HTR-8/SVneo (cell line): Measurements from ENCODE around the gene PDE4B.
"Not testable (repeated sequence)": the region's sequence is repeated elsewhere in the genome, so short reads cannot be mapped to it uniquely, and the experiment has no call there.

Source experiments
- DNase-seq: peaks from one replicate; pipeline ENCODE4 v3.0.0; 2011; ENCODE audit warnings: low spot score, mixed read lengths; ENCODE audit not compliant: insufficient read length
- FAIRE-seq: peaks from 2 replicates; lab custom pipeline; 2011; peaks lifted over from hg19 to GRCh38; lab: Jason Lieb, UNC

The PDE4B gene

DNA sequence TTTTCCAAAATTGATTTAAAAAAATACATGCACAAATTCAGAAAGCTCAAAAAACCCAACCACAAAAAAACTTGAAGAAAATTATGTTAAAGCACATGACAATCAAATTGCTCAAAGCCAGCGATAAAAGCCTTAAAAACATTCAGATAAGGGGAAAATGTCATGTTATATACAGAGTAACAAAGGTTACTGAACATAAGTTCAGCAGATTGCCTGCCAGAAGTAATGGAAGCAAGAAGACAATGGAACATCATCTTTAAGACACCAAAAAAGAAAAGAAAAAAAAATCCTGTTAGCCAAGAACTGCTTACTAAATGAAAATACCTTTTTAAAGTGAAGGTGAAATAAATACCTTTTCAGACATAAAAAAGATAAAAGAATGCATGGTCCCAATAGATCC lies 594.0 kb downstream of the PDE4B start:
- no peak for DNase-seq
- no peak for FAIRE-seq

GRCh38 chr1:66388913-66389312 lies 596.2 kb downstream of the PDE4B start:
- FAIRE-seq (no peak), DNase-seq (no peak)

GRCh38 chr1:66393586-66394287 lies 601.0 kb downstream of the PDE4B start:
- FAIRE-seq (no peak), DNase-seq (no peak)

DNA sequence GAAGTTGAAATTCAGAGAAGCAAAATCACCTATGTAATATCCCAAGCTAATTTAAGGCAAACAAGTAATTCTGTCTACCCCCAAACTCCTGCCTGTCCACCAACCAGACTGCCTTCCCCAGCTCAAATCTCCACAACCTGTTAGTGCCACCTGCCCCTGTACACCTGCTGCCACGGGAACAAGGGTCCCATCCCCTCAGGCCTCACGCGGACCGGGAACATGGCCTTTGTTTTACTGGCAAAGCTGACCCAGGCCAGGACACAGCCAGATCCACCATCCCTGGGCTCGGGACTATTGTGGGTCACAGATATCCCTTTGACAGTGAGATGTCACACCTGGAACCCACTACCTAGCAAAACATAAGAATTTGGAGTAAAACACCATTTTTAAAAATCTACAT lies 601.9 kb downstream of the PDE4B start:
- DNase-seq (no peak), FAIRE-seq (no peak)

- DNase-seq: no peak
- FAIRE-seq: no peak
Observed at GRCh38 chr1:66395202-66396061, 602.7 kb downstream of the PDE4B start.

DNA sequence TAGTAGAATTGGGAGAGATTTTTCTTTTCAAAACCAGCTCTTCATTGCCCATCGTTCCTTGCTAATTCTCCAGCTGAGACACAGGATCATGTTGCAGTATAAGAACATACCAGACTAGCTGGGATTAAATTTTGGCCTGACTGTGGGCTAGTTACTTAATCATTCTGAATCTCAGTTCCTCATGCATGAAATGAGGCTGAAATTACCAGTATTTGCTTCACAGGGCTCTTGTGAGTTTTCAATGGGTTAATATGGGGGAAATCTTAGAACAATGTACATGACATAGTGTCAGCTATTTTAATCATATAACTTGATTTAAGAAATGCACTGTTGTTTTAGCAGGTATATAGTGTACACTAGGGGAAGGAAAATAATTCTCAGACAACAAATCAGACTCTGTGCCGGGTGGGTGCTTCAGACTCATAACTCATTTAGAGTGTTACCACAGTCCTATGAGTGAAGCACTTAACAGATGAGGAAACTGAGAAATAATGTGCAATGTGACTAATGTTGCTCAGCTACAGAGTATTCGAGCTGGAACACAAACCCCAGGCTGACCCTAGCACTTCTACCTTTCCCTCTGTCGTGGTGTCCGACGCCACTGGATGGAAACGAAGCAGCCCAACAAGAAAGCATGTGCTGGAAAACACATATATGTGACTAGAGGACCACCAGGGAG lies 603.7 kb downstream of the PDE4B start:
- FAIRE-seq (no peak), DNase-seq (no peak)

GRCh38 chr1:66397192-66397591 lies 604.5 kb downstream of the PDE4B start:
- no peak for FAIRE-seq
- DNase-seq: no peak

DNA sequence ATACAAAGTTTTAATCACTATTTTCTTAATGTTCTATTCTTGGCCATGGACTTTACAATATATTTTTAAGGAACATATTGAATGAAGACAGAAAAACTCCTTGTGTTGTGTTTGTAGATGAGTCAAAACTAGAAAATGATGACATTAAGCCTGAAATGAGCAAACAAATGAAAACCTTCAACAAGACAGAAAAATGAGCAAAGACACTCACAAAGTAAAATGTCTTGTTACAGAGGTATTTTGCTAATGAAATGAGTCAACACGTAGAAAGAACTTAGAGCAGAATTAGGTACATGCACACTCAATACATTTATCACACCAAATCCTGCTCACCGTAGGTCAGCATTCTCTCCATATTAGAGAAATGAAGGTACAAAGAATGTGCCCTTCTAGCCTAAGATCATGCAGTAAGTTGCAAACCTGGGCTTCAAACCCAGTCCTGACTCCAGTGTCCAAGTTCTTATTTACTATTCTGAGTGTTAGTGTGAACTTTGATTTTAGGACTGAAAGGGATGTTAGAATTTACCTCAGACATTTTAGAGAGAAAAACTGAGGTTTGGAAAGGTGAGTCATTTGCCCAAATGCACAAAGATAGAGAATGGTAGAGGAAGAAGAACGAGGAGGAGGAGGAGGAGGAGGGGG lies 607.3 kb downstream of the PDE4B start:
- no peak for DNase-seq
- no peak for FAIRE-seq

DNA sequence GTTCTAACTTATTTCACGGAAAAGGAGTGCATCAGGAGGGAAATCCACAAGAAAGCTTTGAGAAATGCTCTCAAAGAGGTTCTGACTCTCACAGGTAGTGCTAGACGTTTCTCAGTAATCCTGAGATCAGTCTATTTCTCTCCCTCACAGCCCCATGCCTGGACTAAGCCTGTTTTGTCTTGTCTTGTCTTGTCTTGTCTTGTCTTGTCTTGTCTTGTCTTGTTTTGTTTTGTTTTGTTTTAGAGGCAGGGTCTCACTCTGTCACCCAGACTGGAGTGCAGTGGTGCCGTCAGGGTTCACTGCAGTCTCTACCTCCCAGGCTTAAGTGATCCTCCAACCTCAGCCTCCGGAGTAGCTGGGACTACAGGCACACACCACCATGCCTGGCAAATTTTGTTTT lies 608.0 kb downstream of the PDE4B start:
- DNase-seq (no peak), FAIRE-seq (no peak)

- no peak for DNase-seq
- no peak for FAIRE-seq
Observed at GRCh38 chr1:66401244-66401643, 608.5 kb downstream of the PDE4B start.

- DNase-seq: no peak
- FAIRE-seq: no peak
Observed at GRCh38 chr1:66402194-66402593, 609.5 kb downstream of the PDE4B start.

- FAIRE-seq (no peak), DNase-seq (no peak)
Observed at GRCh38 chr1:66403007-66403731, 610.5 kb downstream of the PDE4B start.

DNA sequence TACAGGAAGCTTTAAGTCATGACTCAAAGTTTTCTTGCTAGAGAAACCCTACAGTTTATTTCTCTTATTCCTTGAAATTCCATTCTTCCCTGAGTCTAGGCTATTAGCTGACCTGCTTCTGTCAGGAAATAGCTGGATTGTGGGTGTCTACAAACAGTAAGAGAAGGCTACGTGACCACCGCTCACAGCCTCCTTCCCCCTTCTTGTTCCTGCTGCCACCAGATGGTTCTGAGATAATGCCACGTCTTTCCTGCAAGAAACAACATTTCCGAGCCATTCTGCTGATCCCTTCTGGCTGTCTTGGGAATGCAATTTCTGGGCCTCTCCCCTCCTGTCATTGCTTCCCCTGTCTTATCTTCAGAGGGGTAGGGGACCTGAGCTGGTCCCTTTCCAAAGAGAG lies 612.4 kb downstream of the PDE4B start:
- FAIRE-seq: no peak
- no peak for DNase-seq

GRCh38 chr1:66411449-66411848 lies 618.8 kb downstream of the PDE4B start:
- DNase-seq, FAIRE-seq: not testable (repeated sequence)

DNA sequence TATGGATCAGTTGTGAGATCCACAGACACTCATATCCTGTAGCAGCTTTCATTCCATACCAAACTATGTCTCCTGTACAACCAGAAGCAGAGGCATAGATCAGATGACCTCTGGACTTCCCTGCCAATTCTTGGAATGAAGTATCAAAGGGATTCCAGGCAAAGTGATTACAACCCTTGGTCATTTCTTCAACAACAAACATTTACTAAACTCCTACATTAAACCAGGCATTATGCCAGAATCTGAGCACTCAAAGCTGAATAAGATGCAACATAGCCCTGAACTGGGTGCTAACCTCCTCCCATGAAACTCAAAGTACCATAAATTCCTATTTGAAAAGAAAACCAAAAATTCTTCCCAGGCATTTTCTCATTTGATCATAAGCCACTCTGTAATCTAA lies 620.0 kb downstream of the PDE4B start:
- no peak for FAIRE-seq

DNA sequence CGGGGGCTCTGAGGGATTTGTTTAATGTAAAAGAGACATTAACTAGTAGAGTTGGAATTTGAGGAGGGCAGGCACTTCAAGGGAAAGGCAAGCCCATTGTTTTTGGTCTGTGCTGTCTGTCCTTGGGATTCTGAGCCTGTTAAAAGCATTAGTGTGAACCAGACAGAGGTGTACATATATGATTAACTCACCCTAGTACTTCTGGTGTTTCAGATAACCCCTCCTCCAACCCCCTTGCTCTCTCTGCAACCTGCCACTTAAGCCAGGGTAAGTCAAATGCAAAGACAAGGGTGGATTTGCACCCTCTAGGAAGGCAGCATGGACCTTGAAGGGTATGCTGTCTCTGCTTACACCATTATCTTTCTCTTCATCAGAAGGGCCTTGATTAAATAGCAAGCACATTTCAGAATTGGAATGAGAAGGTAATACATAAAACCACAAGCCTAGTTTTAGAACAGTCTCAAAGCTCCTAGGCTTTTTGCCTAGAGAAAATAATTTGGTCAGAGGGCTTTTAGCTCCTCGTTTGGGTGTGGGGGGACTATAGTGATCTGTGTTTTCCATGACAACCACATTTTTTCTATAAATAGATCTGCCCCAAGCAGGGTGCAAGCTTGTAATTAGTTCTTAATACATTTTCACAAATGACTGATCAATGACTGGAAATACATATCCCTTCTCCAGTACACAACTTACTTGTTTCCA lies 620.6 kb downstream of the PDE4B start:
- FAIRE-seq (no peak), DNase-seq (no peak)

More for the DNA sequence above, 620.0 kb downstream of the PDE4B start:
- no peak for DNase-seq

DNA sequence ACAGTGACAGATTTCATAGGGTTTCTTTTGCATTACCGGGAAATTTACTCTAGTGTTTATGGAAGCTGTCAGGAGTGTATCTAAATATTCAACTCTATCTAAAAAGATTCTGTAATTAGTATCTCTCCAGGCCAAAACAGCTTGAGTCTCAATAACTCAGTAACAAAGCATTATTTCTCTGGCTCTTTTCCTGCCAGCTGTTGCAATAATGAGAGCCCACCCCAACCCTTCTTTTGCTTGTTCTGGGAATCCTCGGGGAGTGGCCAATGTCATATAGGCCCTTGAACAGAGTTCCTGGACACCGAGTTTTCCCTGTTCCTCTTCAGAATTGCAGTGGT lies 621.1 kb downstream of the PDE4B start:
- no peak for FAIRE-seq

DNA sequence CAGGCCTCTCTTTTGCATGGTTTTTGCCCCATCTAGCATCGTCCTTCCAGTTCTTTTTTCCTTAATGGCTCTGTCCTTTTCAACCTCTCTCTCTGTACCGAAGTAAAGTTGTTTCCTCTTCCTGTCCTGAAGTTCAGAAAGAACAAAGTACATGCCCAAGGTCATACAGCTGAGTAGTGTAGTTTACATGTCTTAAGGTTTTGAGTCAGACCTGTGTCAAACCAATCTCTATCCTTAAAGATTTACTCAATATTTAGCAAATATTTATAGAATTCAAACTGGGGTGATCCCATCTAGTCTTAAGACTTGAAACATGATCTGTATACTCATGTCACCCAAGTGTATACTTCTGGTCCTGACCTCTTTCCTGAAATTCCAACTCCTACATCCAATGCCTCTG lies 622.6 kb downstream of the PDE4B start:
- DNase-seq (no peak), FAIRE-seq (no peak)

More for the DNA sequence above, 621.1 kb downstream of the PDE4B start:
- no peak for DNase-seq

- no peak for DNase-seq
Observed at GRCh38 chr1:66415866-66416265, 623.2 kb downstream of the PDE4B start.

More at GRCh38 chr1:66415866-66416265, 623.2 kb downstream of the PDE4B start:
- FAIRE-seq: no peak
